ENCODE results near the gene FAM50A. TPM values are rescaled to one million over a fixed set of nuclear protein-coding genes. Genes with fewer than 3 reads are reported as not detected.

Gene FAM50A
- total and polyA plus RNA-seq, 2 of the 4 experiments (the other 2 are of a cell fraction), result 46.4 to 119 TPM

GRCh38 chrX:154417157-154417556, 26.8 kb upstream of the FAM50A start:
- no peak overlapping the region for H3K4me2 ChIP-seq (ENCODE audit: low read depth, low read length)
- DNase-seq (no peak), ATAC-seq (ENCODE audit: low read depth) (no peak)
- BruUV-seq (replicated peaks), result no TSS peak
- peaks cover 13% of the 10 kb centered on the region for H3K36me3 ChIP-seq (ENCODE audit: control insufficient read depth, insufficient read depth, low read length)
- peaks cover 3% of the 10 kb centered on the region; the same call in 1 of the 2 replicates for H3K9me1 ChIP-seq (ENCODE audit: insufficient read depth, low read length)
- no peaks in the 10 kb centered on the region for H3K27me3 ChIP-seq (ENCODE audit: control insufficient read depth, insufficient read depth, low read length)
- TF ChIP-seq, protein P1, sequence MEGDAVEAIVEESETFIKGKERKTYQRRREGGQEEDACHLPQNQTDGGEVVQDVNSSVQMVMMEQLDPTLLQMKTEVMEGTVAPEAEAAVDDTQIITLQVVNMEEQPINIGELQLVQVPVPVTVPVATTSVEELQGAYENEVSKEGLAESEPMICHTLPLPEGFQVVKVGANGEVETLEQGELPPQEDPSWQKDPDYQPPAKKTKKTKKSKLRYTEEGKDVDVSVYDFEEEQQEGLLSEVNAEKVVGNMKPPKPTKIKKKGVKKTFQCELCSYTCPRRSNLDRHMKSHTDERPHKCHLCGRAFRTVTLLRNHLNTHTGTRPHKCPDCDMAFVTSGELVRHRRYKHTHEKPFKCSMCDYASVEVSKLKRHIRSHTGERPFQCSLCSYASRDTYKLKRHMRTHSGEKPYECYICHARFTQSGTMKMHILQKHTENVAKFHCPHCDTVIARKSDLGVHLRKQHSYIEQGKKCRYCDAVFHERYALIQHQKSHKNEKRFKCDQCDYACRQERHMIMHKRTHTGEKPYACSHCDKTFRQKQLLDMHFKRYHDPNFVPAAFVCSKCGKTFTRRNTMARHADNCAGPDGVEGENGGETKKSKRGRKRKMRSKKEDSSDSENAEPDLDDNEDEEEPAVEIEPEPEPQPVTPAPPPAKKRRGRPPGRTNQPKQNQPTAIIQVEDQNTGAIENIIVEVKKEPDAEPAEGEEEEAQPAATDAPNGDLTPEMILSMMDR (conservative IDR thresholded peaks at IDR 0.05; ENCODE audit: low read depth, low read length), result no peak
- H3K27ac ChIP-seq (ENCODE audit: insufficient read depth, low read length), result no peak overlapping the region
- H3K79me1 ChIP-seq (ENCODE audit: low read depth in 1 of 2, low read length in 2 of 2), result peaks cover 0 to 9% of the 10 kb centered on the region in 2 experiments; a peak in 2 of 4 replicates
- dilution Hi-C loops (cut with HindIII; ENCODE audit: low sequenced_read_pairs, unreplicated experiment), result no loop called here
- no peak overlapping the region for H3K4ac ChIP-seq (ENCODE audit: low read depth, low read length)
- H3K14ac ChIP-seq (replicated peaks; ENCODE audit: low read depth, low read length), result no peak overlapping the region
- in situ Hi-C loops (cut with MboI; ENCODE audit: low sequenced_read_pairs), result no loop called here
- H3K18ac ChIP-seq (ENCODE audit: low read depth, low read length), result no peak overlapping the region
- H3K4me1 ChIP-seq (ENCODE audit: control insufficient read depth, insufficient read depth, low read length), result no peaks in the 10 kb centered on the region
- H4K91ac ChIP-seq (ENCODE audit: insufficient read depth, low read depth, low read length), result no peak overlapping the region
- H4K20me1 ChIP-seq (ENCODE audit: insufficient read depth, low read length), result no peaks in the 10 kb centered on the region
- WGBS, 2 experiments (ENCODE audit: extremely low coverage in 2 of 2, insufficient read length in 1 of 2), result 66% methylated on average over 4 of the region's 7 CpGs; no CpG with 5 or more reads in 1 of the 2 experiments
- no peaks in the 10 kb centered on the region for H3K9me3 ChIP-seq (ENCODE audit: control insufficient read depth, insufficient read depth, low read length)
- H2BK20ac ChIP-seq (ENCODE audit: low read depth, low read length), result no peak overlapping the region
- H2BK15ac ChIP-seq (ENCODE audit: low read depth, low read length), result no peak overlapping the region
- H3K56ac ChIP-seq (ENCODE audit: extremely low read depth, insufficient read depth, low read length), result no peak overlapping the region
- POLR2A ChIA-PET (ENCODE audit: unreplicated experiment), result no interaction called here
- no peak overlapping the region for H2BK5ac ChIP-seq (ENCODE audit: low read depth, low read length, poor library complexity, severe bottlenecking)
- H4K5ac ChIP-seq (ENCODE audit: low read depth, low read length), result no peak overlapping the region
- CTCF ChIA-PET, result no interaction called here
- H3K23ac ChIP-seq (ENCODE audit: low read depth, low read length), result no peak overlapping the region
- H3K9ac ChIP-seq (ENCODE audit: low read depth, low read length), result no peak overlapping the region
- H2AK9ac ChIP-seq (replicated peaks; ENCODE audit: low read depth, low read length, poor library complexity), result no peak overlapping the region
- no peak overlapping the region for H2AK5ac ChIP-seq (ENCODE audit: low read depth, low read length)
- no peak overlapping the region for H2BK120ac ChIP-seq (ENCODE audit: low read depth, low read length)
- intact Hi-C loops (cut with micrococcal nuclease), result no loop called here
- H4K8ac ChIP-seq (ENCODE audit: low read depth in 2 of 2, low read length in 2 of 2), result no peak overlapping the region
- H3K4me3 ChIP-seq (ENCODE audit: insufficient read depth, low read depth, low read length), result no peak overlapping the region
- H2AFZ ChIP-seq (replicated peaks; ENCODE audit: low read length, poor library complexity), result no peak overlapping the region
